Heart left ventricle (tissue), 16 donors: ENCODE measurements around the gene RUFY3. TPM values are rescaled to one million over a fixed set of nuclear protein-coding genes. Genes with fewer than 3 reads are reported as not detected.
"Not testable (repeated sequence)": the region's sequence is repeated elsewhere in the genome, so short reads cannot be mapped to it uniquely, and the experiment has no call there.

Experiments used
- ATAC-seq, 4 donors: fragments of 200-7000 bp; cut with Tn5 transposase; one replicate each; pipeline ENCODE4 v1.9.1; 2020 to 2022; ENCODE audit warnings: moderate library complexity in 4 of 4, mild to moderate bottlenecking in 3 of 4, moderate number of reproducible peaks in 1 of 4
- DNase-seq, 5 donors: peaks; one replicate each; pipeline ENCODE4 v3.0.0-alpha.2; 2020
- H3K27ac ChIP-seq, 12 donors: fragments of 200-600 bp; sonication (generic) in 4 of 12; one replicate each; pipeline versions ENCODE4 v1.5.0 to v1.8.0; 2016 to 2022; ENCODE audit warnings: mild to moderate bottlenecking in 2 of 12
- H3K27me3 ChIP-seq, 9 donors: fragments of 200-600 bp; sonication (generic) in 2 of 9; one replicate each; pipeline versions ENCODE4 v1.5.1 to v1.8.0; 2016 to 2022; ENCODE audit warnings: mild to moderate bottlenecking in 3 of 9
- H3K36me3 ChIP-seq, 9 donors: fragments of 200-600 bp; sonication (generic) in 2 of 9; one replicate each; pipeline versions ENCODE4 v1.5.0 to v1.8.0; 2018 to 2022; ENCODE audit warnings: mild to moderate bottlenecking in 2 of 9
- H3K4me1 ChIP-seq, 12 donors: fragments of 200-600 bp; sonication (generic) in 4 of 12; one replicate each; pipeline versions ENCODE4 v1.5.0 to v1.8.0; 2016 to 2022; ENCODE audit warnings: mild to moderate bottlenecking in 3 of 12
- H3K4me3 ChIP-seq, 12 donors: fragments of 200-600 bp; sonication (generic) in 4 of 12; one replicate each; pipeline versions ENCODE4 v1.5.0 to v1.8.0; 2017 to 2022; ENCODE audit warnings: mild to moderate bottlenecking in 9 of 12, moderate library complexity in 4 of 12
- H3K9me3 ChIP-seq, 12 donors: fragments of 200-600 bp; sonication (generic) in 4 of 12; one replicate each; pipeline versions ENCODE4 v1.5.0 to v1.8.0; 2016 to 2022; ENCODE audit warnings: mild to moderate bottlenecking in 1 of 12
- CTCF ChIP-seq, 12 donors: fragments of 200-600 bp; sonication (generic) in 4 of 12; IDR thresholded peaks; one replicate each; pipeline versions ENCODE4 v1.5.0 to v1.8.0; 2018 to 2022; ENCODE audit warnings: antibody characterized with exemption in 12 of 12, mild to moderate bottlenecking in 5 of 12
- POLR2A ChIP-seq, 2 donors: fragments of 450-650 bp; IDR thresholded peaks; one replicate each; pipeline ENCODE4 v1.6.1; 2017; ENCODE audit warnings: antibody characterized with exemption in 2 of 2, mild to moderate bottlenecking in 2 of 2, moderate library complexity in 2 of 2
- WGBS, 4 donors: extraction: QIAGEN DNeasy Blood & Tissue Kit in 2 of 4; methylation state at CpG; one replicate each; pipeline versions ENCODE4 v1.1.5 to v1.1.7; 2013 to 2018; 5-methylcytosine and 5-hydroxymethylcytosine counted together
- intact Hi-C, 10 donors: fragments of 100-400 bp; cut with DNase I; formaldehyde crosslinking; loops; one replicate each; pipeline versions ENCODE4 v1.11.1 to v1.14.2; 2022
- polyA plus RNA-seq, 2 donors: library from polyadenylated mRNA; stranded (reverse); fragments of 200-250 nt; gene quantifications; one replicate each; pipeline ENCODE4 v1.2.3, GENCODE V29; 2013
- total RNA-seq, 9 donors: library from RNA; depleted of rRNA in 2 of 9; stranded (reverse); fragments of >200 nt in 2 of 9; fragmentation: NEBNext Ultra II Directional in 3 of 9; extraction: Animal tissue kit (Norgen Biotek cat#: 25700) in 3 of 9; gene quantifications; one replicate each; pipeline versions ENCODE4 v1.1.0 to v1.2.4, GENCODE V29; 2016 to 2023
- donor health status: ischemic (EF 13 %, LVEDD 7.1; RV severe dilation, severe dysfunction).
- donor health status: healthy with polysubstance abuse.
- donor health status: DM: no; HTN: yes; CAD: no.
- donor health status: DM: no; HTN: no; CAD: no.
- donor health status: ischemic (EF 25% LVEDD 6.9; RV normal size, moderate dysfunction).
- donor health status: ischemic (EF 25% LVEDD 5.7; RV mildly dilated, moderate dysfunction).
- donor health status: healthy.
- donor health status: DM: yes; HTN: yes; CAD: no.
- donor health status: ischemic (EF 35%, LVEDD 5.7; RV mildly dilated, moderate dysfunction).
- donor health status: nonischemic (EF 11% LVEDD 7.7; RV severe dilation, severe dysfunction).
- donor health status: DM: yes; HTN: yes; CAD: no.
- donor health status: PGD.
- donor health status: ischemic (EF 29% LVEDD 5.4; RV normal size, mild dysfunction).
- donor health status: nonischemic (EF 23%, LVEDD 6.1; RV moderate dilation, normal function).

The RUFY3 gene
- total and polyA plus RNA-seq, 11 donors: 12.8 to 33.0 (median 18.7) TPM

- H3K27ac ChIP-seq: peak overlapping the region in 2 of 12 donors; percentile 5 to 56
- intact Hi-C loops: no loop called here
- H3K4me1 ChIP-seq: no peaks in the 10 kb centered on the region
- DNase-seq: no peak
- TF ChIP-seq CTCF (IDR thresholded peaks at IDR 0.05): no peak
- no peak for TF ChIP-seq POLR2A (IDR thresholded peaks at IDR 0.05)
- peaks cover 0 to 96% (median 86%) of the 10 kb centered on the region in 9 donors for H3K36me3 ChIP-seq
- 69 to 78% (median 77%) methylated on average over 3 of the region's 3 CpGs for WGBS, 4 donors
- no peaks in the 10 kb centered on the region for H3K27me3 ChIP-seq
- no peaks in the 10 kb centered on the region for H3K9me3 ChIP-seq
- H3K4me3 ChIP-seq: no peak overlapping the region
- peak in 1 of 4 donors; percentile 42 for ATAC-seq
Measured at GRCh38 chr4:70768301-70768948, 46.7 kb downstream of the RUFY3 start.

GRCh38 chr4:70769396-70769795 is 47.6 kb downstream of the RUFY3 start:
- WGBS, 4 donors: 94 to 100% (median 95%) methylated on average over 1 of the region's 1 CpG
- intact Hi-C loops: not testable (repeated sequence)
- peaks cover 0 to 93% (median 76%) of the 10 kb centered on the region in 9 donors for H3K36me3 ChIP-seq

GRCh38 chr4:70772929-70773555 is 51.3 kb downstream of the RUFY3 start:
- Histone ChIP-seq H3K27ac (peak overlapping the region in 1 of 12 donors; percentile 61), H3K4me3 (peak overlapping the region in 1 of 12 donors; percentile 27), H3K27me3 (no peaks in the 10 kb centered on the region), H3K4me1 (no peaks in the 10 kb centered on the region), H3K9me3 (no peaks in the 10 kb centered on the region), H3K36me3 (peaks cover 0 to 97% (median 75%) of the 10 kb centered on the region in 9 donors)
- intact Hi-C loops: no loop called here
- TF ChIP-seq POLR2A (IDR thresholded peaks at IDR 0.05) (no peak), CTCF (IDR thresholded peaks at IDR 0.05) (no peak)
- WGBS, 4 donors: 92 to 94% (median 94%) methylated on average over 6 of the region's 6 CpGs
- ATAC-seq: no peak
- DNase-seq: no peak

More at GRCh38 chr4:70769396-70769795, 47.6 kb downstream of the RUFY3 start:
- ATAC-seq, H3K27me3 ChIP-seq, DNase-seq, H3K9me3 ChIP-seq, H3K4me1 ChIP-seq, H3K4me3 ChIP-seq, H3K27ac ChIP-seq: not testable (repeated sequence)

GRCh38 chr4:70778888-70779422 is 57.2 kb downstream of the RUFY3 start:
- DNase-seq: no peak
- intact Hi-C loops: no loop called here
- H3K9me3 ChIP-seq: no peaks in the 10 kb centered on the region
- no peak overlapping the region for H3K4me3 ChIP-seq
- H3K36me3 ChIP-seq: peaks cover 0 to 97% (median 82%) of the 10 kb centered on the region in 9 donors
- H3K27ac ChIP-seq: peak overlapping the region in 4 of 12 donors; percentile 16 to 63 (median 43)
- ATAC-seq: peak; percentile 43 to 77 (median 69)
- no peaks in the 10 kb centered on the region for H3K27me3 ChIP-seq
- peaks cover 0 to 9% (median 0%) of the 10 kb centered on the region in 12 donors for H3K4me1 ChIP-seq
- WGBS, 4 donors: 43 to 52% (median 46%) methylated on average over 5 of the region's 5 CpGs
- no peak for TF ChIP-seq CTCF (IDR thresholded peaks at IDR 0.05)
- no peak for TF ChIP-seq POLR2A (IDR thresholded peaks at IDR 0.05)
